ENCODE results near the gene NFKBIA.
"Not testable (repeated sequence)": the region's sequence is repeated elsewhere in the genome, so short reads cannot be mapped to it uniquely, and the experiment has no call there.

NFKBIA gene

DNA sequence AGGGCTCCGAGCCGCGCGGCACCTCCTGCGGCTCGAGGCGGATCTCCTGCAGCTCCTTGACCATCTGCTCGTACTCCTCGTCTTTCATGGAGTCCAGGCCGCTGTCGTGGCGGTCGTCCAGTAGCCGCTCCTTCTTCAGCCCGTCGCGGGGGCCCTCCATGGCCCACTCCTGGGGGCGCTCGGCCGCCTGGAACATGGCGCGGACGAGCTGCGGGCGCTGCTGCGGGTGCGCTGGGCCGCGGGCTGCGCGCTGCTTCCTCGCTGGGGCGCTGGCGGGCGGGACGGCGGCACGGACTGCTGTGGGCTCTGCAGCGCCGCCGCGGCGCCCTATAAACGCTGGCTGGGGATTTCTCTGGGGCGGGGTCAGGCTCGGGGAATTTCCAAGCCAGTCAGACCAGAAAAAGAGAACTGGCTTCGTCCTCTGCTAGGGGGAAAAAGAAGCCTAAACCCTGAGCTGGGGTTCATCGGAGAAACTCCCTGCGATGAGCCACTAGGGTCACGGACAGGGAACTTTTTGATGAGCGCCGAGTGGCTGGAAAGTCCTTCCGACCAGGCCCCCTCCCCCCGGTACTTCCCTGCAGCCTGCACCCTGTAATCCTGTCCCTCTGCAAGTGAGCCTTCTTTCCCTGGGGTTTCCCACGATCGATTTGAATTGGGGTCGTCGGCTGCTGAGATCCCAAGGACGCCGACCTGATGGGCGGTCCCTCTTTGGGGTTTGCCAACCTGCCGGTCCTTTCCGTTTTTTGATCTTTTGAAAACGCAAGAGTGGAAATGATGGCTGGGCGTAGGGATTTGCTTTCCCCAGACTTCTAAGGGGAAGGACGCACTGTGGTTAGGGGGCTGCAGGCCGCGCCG, at the start of gene NFKBIA:
Gene NFKBIA, minus strand, starts transcription at position 301 of the 855 bp plus-strand sequence. Its CDS starts 105 bp downstream, at position 196.
- peak; percentile 85 to 96 (median 88) for DNase-seq

DNA sequence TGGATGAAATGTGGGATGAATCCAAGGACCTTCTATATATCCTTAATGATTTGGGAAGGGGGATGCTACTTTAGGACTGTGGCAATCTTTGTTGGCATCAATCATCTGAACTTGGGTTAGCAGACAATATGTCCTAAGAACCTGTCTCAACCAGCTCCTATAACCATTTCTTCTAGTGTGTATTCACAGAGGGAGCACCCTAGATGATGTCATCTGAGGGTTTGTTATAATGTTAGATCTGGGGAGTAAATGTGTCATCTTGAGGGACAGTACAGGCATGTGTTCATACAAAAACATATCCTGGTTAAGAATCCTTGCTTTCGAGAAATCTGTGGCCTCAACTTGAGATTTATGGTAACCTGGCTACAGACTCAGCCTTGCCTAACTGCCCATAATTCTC, 41.9 kb upstream of the NFKBIA start:
- DNase-seq = no peak

- DNase-seq = no peak
Measured at GRCh38 chr14:35444104-35444503, 39.6 kb upstream of the NFKBIA start.

- DNase-seq = no peak
Measured at GRCh38 chr14:35441160-35441559, 36.6 kb upstream of the NFKBIA start.

GRCh38 chr14:35438910-35439713, 34.6 kb upstream of the NFKBIA start:
- DNase-seq = no peak

GRCh38 chr14:35438492-35438891, 33.9 kb upstream of the NFKBIA start:
- DNase-seq = not testable (repeated sequence)

DNA sequence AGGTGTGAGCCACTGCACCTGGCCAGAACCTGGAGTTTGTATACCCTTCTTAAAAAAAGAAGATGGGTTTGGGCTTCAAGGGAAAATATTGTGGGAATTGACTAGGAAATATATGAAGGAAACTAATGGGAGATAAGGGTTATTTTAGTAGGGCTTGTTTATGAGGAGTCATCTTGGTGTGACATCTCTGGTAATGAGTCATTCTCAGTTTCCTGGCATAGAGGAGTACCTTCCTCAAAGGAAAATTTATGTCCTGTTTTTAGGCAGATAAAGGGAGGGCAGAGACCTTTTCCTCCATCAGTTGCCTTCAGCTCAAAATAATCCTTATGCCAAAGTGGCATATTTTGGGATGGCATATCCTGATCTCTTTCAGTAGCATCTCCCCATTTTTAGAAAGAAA, 30.6 kb upstream of the NFKBIA start:
- no peak for DNase-seq

DNA sequence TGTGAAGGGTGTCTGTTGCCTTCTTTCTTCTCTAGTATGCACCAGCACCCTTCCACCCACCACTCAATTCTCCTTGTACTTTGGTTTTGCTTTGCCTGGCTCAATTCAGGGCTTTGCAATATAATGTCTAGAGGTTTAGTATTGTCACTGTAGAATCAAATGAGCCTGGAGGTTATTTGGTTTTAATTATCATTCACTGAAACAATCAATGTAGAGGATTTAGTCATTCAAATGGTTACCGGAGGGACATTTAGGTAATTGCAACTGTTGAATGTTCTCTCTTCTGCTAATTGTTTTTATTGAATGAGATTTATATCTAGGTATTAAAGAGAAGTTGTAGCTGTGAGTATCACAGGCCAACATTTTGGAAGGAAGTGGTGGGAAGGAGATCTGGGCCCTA, 29.3 kb upstream of the NFKBIA start:
- DNase-seq = no peak

- DNase-seq = no peak
Measured at GRCh38 chr14:35430459-35431199, 26.1 kb upstream of the NFKBIA start.

- no peak for DNase-seq
Measured at GRCh38 chr14:35429951-35430350, 25.4 kb upstream of the NFKBIA start.

- DNase-seq = no peak
Measured at GRCh38 chr14:35425850-35426249, 21.3 kb upstream of the NFKBIA start.

DNA sequence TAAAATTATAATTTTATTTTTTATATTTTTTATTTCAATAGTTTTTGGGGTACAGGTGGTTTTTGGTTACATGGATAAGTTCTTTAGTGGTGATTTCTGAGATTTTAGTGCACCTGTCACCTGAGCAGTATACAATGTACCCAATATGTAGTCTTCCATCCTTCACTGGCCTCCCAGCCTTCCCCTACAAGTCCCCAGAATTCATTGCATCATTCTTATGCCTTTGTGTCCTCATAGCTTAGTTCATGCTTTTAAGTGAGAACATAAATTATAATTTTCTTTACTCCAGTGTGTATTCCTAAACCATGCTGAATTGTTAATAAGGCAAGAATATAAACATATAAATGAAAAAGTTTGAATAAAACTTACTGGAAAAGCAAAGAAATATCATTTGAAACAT, 19.1 kb upstream of the NFKBIA start:
- no peak for DNase-seq

DNA sequence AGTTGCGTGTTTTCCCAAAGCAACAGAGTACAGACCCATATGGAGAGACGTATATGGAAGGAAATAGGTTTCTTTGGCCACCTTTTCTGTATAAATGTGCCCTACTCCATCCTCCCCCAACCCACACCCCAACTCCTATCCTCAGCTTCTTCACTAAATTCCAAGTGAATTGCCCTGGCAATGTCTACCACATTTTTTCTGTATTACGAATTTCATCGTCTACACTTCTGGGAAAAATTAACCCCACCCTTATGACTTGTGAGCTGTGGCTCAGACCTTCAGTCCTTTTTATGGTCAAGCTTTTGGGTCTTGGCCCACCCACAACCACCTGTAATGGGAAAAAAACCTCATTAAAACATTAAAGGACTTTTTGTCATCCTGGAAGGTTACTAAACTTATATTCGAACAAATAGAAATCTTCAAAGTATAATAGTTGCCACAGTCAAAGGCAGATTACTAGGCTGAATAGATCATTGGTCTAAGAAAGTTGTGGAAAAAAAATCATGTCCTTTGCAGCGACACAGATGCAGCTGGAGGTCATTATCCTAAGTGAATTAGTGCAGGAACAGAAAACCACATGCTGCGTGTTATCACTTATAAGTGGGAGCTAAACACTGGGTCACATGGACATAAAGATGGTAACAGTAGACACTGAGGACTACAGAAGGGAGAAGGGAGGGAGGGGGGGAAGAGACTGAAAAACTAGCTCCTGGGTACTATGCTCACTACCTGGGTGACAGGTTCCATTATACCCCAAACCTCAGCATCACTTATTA, 15.7 kb upstream of the NFKBIA start:
- no peak for DNase-seq

GRCh38 chr14:35419429-35419841, 14.9 kb upstream of the NFKBIA start:
- no peak for DNase-seq

DNA sequence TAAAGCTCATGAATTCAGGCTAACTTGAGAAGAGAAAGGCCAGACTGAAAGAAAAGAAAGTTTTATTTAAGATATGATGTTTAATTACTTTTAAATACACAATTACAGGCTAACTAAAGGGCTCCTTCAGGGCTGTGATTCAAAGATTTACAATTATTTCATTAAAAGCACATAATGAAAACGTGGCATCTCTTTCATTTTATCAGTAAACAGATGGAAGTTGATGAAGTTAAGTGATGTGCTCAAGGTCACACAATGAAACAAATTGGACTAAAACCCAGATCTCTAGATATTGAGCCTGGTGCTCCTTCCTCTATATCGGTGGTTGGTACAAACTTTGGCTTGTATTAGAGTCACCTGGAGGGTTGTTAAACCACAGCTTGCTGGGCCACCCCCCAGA, 13.5 kb upstream of the NFKBIA start:
- no peak for DNase-seq

DNA sequence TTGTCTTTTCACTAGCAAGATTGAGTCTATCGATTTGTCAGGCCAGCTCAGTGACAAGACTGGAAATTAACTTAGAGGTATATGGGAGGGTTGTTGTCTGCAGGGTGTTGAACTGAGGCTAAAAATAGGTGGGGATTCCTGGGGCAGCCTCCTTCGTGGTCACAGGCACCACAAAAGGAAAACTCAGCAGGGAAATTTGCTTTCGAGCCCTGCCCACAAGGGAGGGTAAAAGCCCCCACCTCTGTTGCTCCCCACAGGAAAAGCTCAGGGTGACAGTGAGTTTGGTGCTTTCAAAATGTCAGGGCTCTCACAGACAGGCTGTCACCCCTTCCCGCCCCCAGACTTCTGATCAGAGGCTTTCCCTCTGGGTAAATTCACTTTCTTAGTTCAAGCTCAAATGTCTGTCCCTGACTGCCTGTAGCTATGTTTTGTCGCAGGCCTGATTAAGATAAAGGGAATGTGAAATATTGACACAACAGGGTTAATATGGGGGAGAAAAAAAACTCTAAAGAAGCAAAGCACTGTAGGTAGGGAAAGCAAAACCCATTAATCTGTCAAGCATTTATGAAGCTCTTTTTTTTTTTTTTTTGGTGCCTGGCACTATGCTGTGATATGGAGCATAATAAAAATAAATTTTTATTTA, 11.7 kb upstream of the NFKBIA start:
- DNase-seq = peak in 1 of 4 experiments; percentile 14

DNA sequence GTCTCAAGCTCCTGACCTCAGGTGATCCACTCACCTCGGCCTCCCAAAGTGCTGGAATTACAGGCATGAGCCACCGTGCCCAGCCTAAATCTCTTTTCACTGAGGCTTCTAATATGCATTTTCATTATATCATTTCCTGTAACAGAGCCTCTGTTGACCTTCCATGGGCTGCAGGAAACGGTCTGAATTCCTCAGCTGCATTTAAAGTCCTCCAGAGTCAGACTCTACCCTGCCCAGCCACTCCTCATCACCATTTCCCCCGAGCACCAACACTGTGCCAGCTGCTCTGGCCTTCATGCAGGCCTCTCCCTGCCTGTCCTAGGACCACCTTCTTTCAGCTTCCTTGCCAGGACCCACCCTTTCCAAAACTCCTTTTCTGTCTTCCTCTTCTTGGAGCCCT, 9.8 kb upstream of the NFKBIA start:
- DNase-seq = no peak

DNA sequence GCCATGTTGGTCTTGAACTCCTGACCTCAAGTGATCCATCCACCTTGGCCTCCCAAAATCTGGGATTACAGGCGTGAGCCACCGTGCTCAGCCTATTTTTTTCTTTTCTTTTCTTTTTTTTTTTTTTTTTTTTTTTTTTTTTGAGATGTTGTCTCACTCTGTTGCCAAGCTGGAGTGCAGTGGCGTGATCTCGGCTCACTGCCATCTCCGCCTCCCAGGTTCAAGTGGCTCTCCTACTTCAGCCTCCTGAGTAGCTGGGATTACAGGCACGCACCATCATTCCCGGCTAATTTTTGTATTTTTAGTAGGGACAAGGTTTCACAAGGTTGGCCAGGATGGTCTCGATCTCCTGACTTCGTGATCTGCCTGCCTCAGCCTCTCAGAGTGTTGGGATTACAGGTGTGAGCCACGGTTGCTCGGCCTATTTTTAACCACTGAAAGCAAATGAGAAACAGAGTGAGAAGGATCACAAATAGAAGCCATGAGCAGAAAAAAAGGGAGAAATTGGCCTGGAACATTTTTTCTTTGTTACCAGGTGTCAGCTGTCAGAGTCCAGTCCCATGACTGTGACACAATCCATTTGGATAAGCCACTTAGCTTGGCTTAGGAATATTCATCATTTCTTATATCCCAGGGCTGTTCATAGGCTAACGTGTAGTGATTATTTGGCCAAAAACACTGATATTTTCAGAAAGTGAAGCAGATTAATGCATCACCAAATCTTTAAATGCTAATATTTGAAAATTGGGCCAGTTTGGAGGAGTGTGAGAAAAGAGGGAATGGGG, 7.9 kb upstream of the NFKBIA start:
- no peak for DNase-seq

- no peak for DNase-seq
Measured at GRCh38 chr14:35410858-35411257, 6.3 kb upstream of the NFKBIA start.

DNA sequence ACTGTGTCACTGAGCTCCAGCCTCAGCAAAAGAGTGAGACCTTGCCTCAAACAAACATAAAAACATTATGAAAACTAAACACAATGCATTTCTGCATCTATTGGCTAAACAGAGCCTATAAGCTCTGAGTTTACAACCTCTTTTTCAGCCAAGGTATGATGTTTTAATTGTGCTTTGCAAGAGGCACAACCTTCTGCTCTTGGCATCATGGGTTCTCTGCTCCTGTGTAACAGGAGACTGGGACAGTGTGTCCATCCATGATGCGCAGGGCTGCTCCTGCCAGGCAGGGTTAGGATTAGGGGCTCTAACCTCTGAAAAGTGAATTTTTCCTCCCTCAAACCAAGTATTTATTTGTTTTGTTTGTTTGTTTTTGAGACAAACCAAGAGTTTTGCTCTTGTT, 5.0 kb upstream of the NFKBIA start:
- DNase-seq = no peak

DNA sequence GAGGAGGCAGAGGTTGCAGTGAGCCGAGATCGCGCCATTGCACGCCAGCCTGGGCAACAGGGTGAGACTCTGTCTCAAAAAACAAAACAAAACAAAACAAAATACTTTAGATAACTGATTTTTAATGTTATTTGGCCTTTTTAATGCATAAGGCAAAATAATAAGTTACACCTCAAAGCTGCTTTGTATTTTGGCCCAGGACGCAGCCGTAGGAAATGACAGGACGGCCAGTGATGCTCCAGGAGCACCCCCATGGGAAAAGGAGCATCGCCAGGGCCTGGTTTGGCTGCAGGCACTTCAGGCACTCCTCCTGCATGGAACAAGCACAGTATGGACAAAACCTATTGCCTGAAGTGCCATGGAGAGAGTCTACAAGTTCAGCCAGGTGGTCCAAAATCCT, 3.5 kb upstream of the NFKBIA start:
- no peak for DNase-seq
